Neural progenitor cell (in vitro differentiated cells): ENCODE measurements around the gene LDAF1. TPM values are rescaled to one million over a fixed set of nuclear protein-coding genes. Genes with fewer than 3 reads are reported as not detected.
A peak's percentile ranks its signal among the peaks of the same experiment; 100 is the strongest.

Experiments
- DNase-seq: peaks from one replicate; pipeline ENCODE4 v3.0.0-alpha.2; 2016; ENCODE audit warnings: low spot score
- H2AFZ ChIP-seq: fragments of 200-600 bp; sonication (generic); replicated peaks from 2 replicates; pipeline ENCODE4 v1.6.1; 2016; ENCODE audit warnings: antibody characterized with exemption
- H3F3A ChIP-seq: fragments of 200-600 bp; sonication (generic); 2 replicates; pipeline ENCODE4 v1.6.1; 2016; ENCODE audit warnings: antibody characterized with exemption, low read depth
- H3K27ac ChIP-seq: fragments of 200-600 bp; sonication (generic); 2 replicates; pipeline ENCODE4 v1.5.1; 2016; ENCODE audit warnings: mild to moderate bottlenecking
- H3K27me3 ChIP-seq: fragments of 200-600 bp; sonication (generic); 2 replicates; pipeline ENCODE4 v1.6.1; 2016; ENCODE audit warnings: mild to moderate bottlenecking, moderate library complexity
- H3K36me3 ChIP-seq: fragments of 200-600 bp; sonication (generic); 2 replicates; pipeline ENCODE4 v1.5.1; 2016
- H3K4me1 ChIP-seq: fragments of 200-600 bp; sonication (generic); 2 replicates; pipeline ENCODE4 v1.6.1; 2016; ENCODE audit warnings: mixed run types
- H3K4me2 ChIP-seq: fragments of 200-600 bp; sonication (generic); 2 replicates; pipeline ENCODE4 v1.6.1; 2016
- H3K4me3 ChIP-seq: fragments of 200-600 bp; sonication (generic); 2 replicates; pipeline ENCODE4 v1.5.1; 2016
- H3K79me2 ChIP-seq: fragments of 200-600 bp; sonication (generic); 2 replicates; pipeline ENCODE4 v1.6.1; 2016; ENCODE audit warnings: low read depth
- H3K9ac ChIP-seq: fragments of 200-600 bp; sonication (generic); 2 replicates; pipeline ENCODE4 v1.6.1; 2016
- H3K9me3 ChIP-seq: fragments of 200-600 bp; sonication (generic); 2 replicates; pipeline ENCODE4 v1.5.1; 2016; ENCODE audit warnings: low read depth
- H4K20me1 ChIP-seq: fragments of 200-600 bp; sonication (generic); 2 replicates; pipeline ENCODE4 v1.6.1; 2016; ENCODE audit warnings: low read depth
- H3K27ac Mint-ChIP-seq: 3 replicates; pipeline ENCODE4 v1.8.0; 2021; ENCODE audit warnings: mixed read lengths
- H3K27me3 Mint-ChIP-seq: 2 replicates; pipeline ENCODE4 v1.8.0; 2022; ENCODE audit warnings: low read depth, mild to moderate bottlenecking, inconsistent platforms, moderate library complexity, mixed read lengths; ENCODE audit not compliant: insufficient read depth
- H3K36me3 Mint-ChIP-seq: 3 replicates; pipeline ENCODE4 v1.8.0; 2021; ENCODE audit warnings: mixed read lengths
- H3K4me1 Mint-ChIP-seq: 3 replicates; pipeline ENCODE4 v1.8.0; 2021; ENCODE audit warnings: mixed read lengths
- H3K4me3 Mint-ChIP-seq: 3 replicates; pipeline ENCODE4 v1.8.0; 2021; ENCODE audit warnings: mild to moderate bottlenecking, moderate library complexity, mixed read lengths
- H3K9me3 Mint-ChIP-seq: 3 replicates; pipeline ENCODE4 v1.8.0; 2020; ENCODE audit warnings: mixed read lengths
- EZH2 ChIP-seq: fragments of 200-600 bp; sonication (generic); IDR thresholded peaks from 2 replicates; pipeline ENCODE4 v1.6.1; 2017; ENCODE audit warnings: antibody characterized with exemption, mild to moderate bottlenecking, moderate library complexity
- EZH2phosphoT487 ChIP-seq: fragments of 200-600 bp; sonication (generic); IDR thresholded peaks from 2 replicates; pipeline ENCODE4 v1.6.1; 2017; ENCODE audit warnings: antibody characterized with exemption
- total RNA-seq: library from RNA; depleted of rRNA; stranded (reverse); fragments of >200 nt; gene quantifications from 2 replicates; pipeline ENCODE4 v1.2.3, GENCODE V29; 2015; ENCODE audit warnings: low replicate concordance
- TF ChIP-seq, protein P1 (sequence below): fragments of 200-600 bp; sonication (generic); IDR thresholded peaks from 2 replicates; pipeline ENCODE4 v1.5.1; 2017; ENCODE audit warnings: antibody characterized with exemption, mild to moderate bottlenecking

Gene LDAF1
- total RNA-seq, 1 donor from 2014 or later = 34.8 TPM

DNA sequence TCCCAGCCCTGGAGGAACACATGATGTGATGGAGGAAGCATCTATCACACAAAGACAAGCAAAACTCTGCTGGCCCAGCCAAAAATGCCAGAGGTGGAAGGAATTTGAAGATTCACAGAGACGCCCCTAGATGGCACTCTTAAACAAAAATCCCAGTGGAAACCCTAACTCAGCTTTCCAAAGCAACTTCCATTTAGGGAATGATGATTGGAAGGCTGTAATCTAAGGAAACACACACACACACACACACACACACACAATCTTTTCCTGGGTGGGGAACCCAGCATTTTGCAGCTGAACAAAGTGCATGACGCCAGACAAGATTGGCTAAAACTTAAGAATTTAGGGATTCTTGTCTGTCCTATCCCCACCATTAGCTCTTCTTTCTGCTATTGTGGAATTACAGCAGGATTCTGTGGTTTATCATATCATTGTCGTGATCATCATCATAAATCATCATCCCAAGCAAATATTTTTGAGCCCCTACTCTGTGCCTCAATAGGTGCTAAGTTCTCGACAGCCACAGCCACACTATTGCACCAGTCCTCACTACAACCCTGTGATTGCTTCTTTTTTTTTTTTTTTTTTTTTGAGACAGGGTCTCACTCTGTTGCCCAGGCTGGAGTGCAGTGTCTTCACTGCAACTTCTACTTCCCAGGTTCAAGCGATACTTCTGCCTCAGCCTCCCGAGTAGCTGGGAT, 1.6 kb upstream of the LDAF1 start:
- DNase-seq = peak; percentile 75
- Histone ChIP-seq H3F3A (peaks cover 6% of the 10 kb centered on the region), H3K9me3 (no peaks in the 10 kb centered on the region), H3K4me1 (no peaks in the 10 kb centered on the region), H4K20me1 (peaks cover 10% of the 10 kb centered on the region), H3K9ac (no peak overlapping the region), H3K36me3 (no peaks in the 10 kb centered on the region), H3K79me2 (peaks cover 10% of the 10 kb centered on the region), H3K27me3 (peaks cover 10% of the 10 kb centered on the region), H3K4me3 (no peak overlapping the region), H2AFZ (no peak overlapping the region), H3K4me2 (no peak overlapping the region), H3K27ac (no peak overlapping the region)
- Mint-ChIP-seq H3K4me3 (peak overlapping the region; percentile 53), H3K9me3 (no peaks in the 10 kb centered on the region), H3K27me3 (peaks cover 7% of the 10 kb centered on the region), H3K36me3 (peaks cover 2% of the 10 kb centered on the region), H3K4me1 (peaks cover 6% of the 10 kb centered on the region), H3K27ac (no peak overlapping the region)
- TF ChIP-seq EZH2phosphoT487 = no peak
- TF ChIP-seq, protein P1, sequence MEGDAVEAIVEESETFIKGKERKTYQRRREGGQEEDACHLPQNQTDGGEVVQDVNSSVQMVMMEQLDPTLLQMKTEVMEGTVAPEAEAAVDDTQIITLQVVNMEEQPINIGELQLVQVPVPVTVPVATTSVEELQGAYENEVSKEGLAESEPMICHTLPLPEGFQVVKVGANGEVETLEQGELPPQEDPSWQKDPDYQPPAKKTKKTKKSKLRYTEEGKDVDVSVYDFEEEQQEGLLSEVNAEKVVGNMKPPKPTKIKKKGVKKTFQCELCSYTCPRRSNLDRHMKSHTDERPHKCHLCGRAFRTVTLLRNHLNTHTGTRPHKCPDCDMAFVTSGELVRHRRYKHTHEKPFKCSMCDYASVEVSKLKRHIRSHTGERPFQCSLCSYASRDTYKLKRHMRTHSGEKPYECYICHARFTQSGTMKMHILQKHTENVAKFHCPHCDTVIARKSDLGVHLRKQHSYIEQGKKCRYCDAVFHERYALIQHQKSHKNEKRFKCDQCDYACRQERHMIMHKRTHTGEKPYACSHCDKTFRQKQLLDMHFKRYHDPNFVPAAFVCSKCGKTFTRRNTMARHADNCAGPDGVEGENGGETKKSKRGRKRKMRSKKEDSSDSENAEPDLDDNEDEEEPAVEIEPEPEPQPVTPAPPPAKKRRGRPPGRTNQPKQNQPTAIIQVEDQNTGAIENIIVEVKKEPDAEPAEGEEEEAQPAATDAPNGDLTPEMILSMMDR = peak; percentile 71

DNA sequence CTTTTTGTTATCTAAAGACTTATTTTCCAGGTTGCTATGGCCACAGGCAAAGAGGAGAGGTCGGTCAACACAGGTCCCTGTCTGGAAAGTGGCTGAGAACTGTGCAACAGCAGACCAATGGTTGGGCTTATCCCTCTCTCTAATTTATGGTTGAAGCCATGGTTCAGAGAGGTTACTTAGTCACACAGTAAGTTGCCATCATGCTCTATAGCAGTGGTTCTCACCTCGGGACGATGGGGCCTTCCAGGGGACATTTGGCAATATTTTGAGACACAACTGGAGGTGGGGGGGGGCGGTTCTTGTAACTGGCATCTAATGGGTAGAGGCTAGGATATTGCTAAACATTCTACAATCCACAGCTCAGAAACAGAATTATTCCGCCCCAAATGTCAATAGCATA, 842 bp upstream of the LDAF1 start:
- Histone ChIP-seq H3K36me3 (no peaks in the 10 kb centered on the region), H3K9ac (no peak overlapping the region), H3K27me3 (peaks cover 10% of the 10 kb centered on the region), H2AFZ (no peak overlapping the region), H3K9me3 (no peaks in the 10 kb centered on the region), H3K4me3 (no peak overlapping the region), H3K27ac (no peak overlapping the region), H3K4me2 (peak overlapping the region; percentile 96), H4K20me1 (peaks cover 10% of the 10 kb centered on the region), H3F3A (peaks cover 6% of the 10 kb centered on the region), H3K4me1 (no peaks in the 10 kb centered on the region), H3K79me2 (peaks cover 10% of the 10 kb centered on the region)
- DNase-seq = no peak
- Mint-ChIP-seq H3K4me1 (peaks cover 6% of the 10 kb centered on the region), H3K27me3 (peaks cover 7% of the 10 kb centered on the region), H3K27ac (no peak overlapping the region), H3K9me3 (no peaks in the 10 kb centered on the region), H3K4me3 (peak overlapping the region; percentile 91), H3K36me3 (peaks cover 4% of the 10 kb centered on the region)
- no peak for TF ChIP-seq EZH2phosphoT487
- TF ChIP-seq, protein P1 = no peak
- TF ChIP-seq EZH2 = no peak

DNA sequence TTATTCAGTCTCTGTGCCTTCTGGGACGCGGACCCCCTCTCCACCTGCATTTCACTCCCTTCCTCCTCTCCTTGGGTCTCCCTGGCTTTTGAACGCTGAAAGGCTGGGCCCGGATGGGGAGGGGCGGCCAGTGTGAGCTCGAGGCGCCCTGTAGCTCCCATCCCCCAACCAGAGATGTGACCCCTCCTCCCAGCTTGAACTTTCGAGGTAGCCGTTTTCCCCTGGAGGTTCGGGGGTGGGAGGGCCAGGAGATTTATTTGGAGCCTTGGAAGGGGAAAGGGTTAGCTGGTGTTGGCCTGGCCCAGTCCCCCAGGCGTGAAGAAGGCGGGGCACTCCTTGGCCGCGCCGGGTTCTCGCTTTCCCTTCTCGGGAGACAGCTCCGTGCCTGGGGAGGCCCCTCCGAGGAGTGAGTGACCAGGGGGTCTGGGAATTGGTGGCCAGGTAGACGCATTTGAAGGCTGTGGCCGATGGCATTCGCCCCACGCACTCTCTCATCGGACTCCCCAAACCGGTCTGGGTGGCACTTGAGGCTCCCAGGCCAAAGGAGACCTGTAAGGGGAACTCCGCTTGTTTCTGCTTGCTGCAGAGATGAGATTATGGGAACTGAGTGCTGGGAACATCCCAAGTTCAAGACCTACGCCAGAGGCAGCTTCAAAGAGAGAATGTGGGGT, 942 bp downstream of the LDAF1 start:
- H3K4me3 ChIP-seq = peak overlapping the region; percentile 96
- H3K4me3 Mint-ChIP-seq = peak overlapping the region; percentile 91
- H3K27me3 ChIP-seq = peaks cover 10% of the 10 kb centered on the region
- peak; percentile 71 for DNase-seq
- H3K27me3 Mint-ChIP-seq = peaks cover 7% of the 10 kb centered on the region
- H3K9me3 ChIP-seq = no peaks in the 10 kb centered on the region
- H3K36me3 ChIP-seq = no peaks in the 10 kb centered on the region
- H3K27ac ChIP-seq = no peak overlapping the region
- H3K4me1 Mint-ChIP-seq = peaks cover 6% of the 10 kb centered on the region
- no peaks in the 10 kb centered on the region for H3K4me1 ChIP-seq
- H3K4me2 ChIP-seq = peak overlapping the region; percentile 96
- H3K9ac ChIP-seq = peak overlapping the region; percentile 28
- peak overlapping the region; percentile 93 for H2AFZ ChIP-seq
- H3K79me2 ChIP-seq = peaks cover 10% of the 10 kb centered on the region
- H4K20me1 ChIP-seq = peaks cover 10% of the 10 kb centered on the region
- H3F3A ChIP-seq = peaks cover 6% of the 10 kb centered on the region
- no peak for TF ChIP-seq EZH2phosphoT487
- TF ChIP-seq, protein P1 = no peak
- TF ChIP-seq EZH2 = no peak
- H3K9me3 Mint-ChIP-seq = no peaks in the 10 kb centered on the region
- no peak overlapping the region for H3K27ac Mint-ChIP-seq
- H3K36me3 Mint-ChIP-seq = peaks cover 12% of the 10 kb centered on the region
